Stimulated activated CD4-positive, alpha-beta T cell treated with anti-CD3 and anti-CD28 coated beads, Interleukin-15, amount 100 ng/mL, for 48 hours (primary cell): ENCODE results near the gene NTRK2.

Source experiments
- DNase-seq, 2 donors: peaks; one replicate each; pipeline ENCODE4 v3.0.0-alpha.2; 2020; ENCODE audit warnings: low read depth in 2 of 2

NTRK2 gene

GRCh38 chr9:84669288-84670137 is at the start of gene NTRK2:
Gene NTRK2 (plus strand): TSS chr9:84669729. CDS start chr9:84670749, 1,020 bp downstream.
- no peak for DNase-seq

GRCh38 chr9:84620338-84620737 is 49.2 kb upstream of the NTRK2 start:
- DNase-seq, result no peak

DNA sequence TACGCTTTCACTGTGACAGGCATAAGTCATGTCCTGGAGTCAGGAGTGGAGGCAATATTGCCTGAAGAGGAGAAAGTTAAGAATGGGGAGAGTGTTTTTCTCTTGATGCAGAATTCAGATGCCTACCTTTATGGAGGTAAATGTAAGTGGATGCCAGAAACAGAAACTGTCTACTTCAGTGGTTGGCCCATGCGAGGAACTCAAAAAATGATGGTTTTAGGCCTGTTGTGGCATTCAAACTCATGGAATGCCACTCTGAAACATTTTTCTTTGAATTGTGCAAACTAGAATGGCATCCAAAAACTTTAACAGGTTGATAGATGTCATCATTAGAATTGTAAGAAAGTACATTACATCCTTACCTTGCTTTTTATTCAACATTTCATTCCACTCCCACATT is 47.7 kb upstream of the NTRK2 start:
- no peak for DNase-seq

DNA sequence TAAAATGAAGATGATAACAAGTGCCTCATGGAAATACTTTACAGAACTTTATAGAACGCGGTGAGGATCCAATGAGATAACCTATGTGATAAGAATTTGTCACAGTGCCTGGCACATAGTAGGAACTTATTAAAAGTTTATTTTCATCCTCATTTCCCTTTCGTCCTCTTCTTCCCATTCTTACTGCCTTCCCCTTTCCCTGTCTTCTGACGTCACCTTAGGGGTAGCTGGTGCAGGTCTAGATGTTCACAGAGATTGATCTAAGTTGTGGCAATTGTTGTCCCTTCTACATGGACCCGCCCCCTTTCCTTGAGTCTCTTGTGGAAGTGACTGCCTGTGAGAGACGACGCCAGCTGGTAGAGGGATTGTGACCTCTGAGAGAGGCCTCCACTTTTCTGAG is 46.5 kb upstream of the NTRK2 start:
- no peak for DNase-seq

DNA sequence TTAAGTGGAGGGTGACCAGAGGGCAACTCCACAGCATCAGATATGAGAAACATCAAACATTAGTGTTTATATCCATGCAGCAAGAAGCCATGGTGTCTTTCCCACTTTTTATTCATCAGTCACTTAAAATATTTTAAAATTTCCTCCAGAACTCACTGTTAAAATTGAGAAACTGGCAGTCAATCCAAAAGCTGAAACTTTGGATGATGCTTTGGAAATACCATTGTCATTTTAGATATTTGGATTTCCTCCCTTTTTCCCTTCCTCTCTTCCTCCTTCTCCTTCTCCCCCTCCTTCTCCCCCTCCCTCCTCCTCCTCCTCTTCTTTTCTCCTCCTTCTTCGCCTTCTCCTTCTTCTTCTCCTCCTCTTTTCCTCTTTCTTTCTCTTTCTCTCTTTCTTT is 33.1 kb upstream of the NTRK2 start:
- no peak for DNase-seq

DNA sequence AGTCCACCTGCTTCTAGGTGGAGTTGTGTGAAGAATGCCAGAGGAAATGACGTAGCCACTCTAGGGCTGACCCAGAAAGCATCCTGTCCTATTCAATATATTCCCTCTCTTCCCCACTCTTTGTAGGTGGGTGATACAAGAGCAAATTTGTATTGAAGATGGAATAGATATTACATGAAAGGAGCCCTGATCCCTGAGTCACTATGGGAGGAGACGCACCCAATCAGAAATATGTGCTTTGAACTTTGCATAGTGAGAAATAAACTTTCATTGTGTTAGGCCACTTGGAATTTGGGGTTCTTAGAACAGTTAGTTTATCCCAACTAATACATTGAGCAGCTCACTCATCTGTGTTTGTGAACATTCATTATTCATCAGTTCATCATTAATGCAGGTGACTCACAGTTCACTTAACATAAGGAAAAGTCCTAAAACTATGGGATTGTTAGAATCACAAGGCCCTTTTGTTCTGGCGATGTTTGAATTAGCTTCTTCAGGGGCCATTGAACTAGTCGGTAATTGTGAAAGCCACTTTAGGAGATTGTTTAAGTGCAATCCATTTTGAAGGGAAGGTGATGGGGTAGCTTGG is 26.9 kb upstream of the NTRK2 start:
- no peak for DNase-seq

DNA sequence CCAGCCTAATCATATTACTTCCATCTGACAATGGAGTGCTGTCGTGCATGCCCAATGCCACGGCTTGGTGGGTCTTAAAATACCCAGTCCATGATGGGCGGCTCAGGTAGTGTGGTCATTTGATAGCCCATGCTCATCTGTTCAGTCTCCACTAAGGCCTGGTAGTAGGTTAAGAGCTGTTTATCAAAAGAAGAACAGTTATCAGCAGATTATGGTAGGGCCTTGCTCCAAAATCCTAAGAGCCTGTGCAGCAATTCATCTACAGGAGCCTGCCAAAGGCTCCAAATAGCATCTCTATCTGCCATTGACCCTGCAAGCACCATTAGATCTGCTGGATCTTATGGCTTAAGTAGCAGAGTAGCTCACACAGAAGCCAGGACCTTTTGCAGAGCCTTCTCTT is 21.8 kb upstream of the NTRK2 start:
- DNase-seq, result no peak

- no peak for DNase-seq
Measured at GRCh38 chr9:84652496-84653120, 16.9 kb upstream of the NTRK2 start.

DNA sequence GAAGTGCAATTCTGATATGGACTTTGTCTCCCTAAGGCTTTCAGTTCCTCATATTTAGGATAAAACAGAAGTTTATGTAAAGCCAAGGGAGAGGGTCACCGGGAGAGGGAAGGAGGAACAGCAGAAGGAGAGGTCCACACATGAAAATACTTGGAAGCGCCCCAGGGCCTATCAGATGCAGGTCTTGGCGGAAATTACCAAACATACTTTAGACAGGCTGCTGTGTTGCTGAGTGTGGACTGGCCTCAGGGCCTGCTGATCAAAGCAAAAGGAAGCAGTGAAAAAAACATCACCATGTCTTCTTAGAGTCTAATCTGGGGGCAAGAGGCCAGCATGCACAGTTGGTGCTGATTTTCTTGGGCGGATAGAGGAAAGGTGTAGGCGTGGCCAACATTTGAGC is 14.1 kb upstream of the NTRK2 start:
- no peak for DNase-seq

DNA sequence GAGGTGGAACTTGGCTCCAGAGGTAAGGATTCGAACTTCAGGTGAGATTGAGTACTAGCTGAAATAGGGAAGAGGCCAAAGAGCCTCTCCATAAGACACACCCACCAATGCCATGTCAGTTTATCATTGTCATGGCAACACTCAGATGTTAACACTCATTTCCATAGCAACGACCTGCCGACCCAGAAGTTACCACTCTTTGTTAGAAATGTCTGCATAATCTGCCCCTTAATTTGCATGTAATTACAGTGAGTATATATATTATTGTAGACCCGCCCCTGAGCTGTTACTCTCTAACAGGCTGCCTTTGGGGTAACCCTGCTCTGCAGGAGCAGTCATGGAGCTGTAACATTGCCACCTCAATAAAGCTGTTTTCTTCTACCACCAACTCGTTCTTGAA is 10.2 kb upstream of the NTRK2 start:
- no peak for DNase-seq

DNA sequence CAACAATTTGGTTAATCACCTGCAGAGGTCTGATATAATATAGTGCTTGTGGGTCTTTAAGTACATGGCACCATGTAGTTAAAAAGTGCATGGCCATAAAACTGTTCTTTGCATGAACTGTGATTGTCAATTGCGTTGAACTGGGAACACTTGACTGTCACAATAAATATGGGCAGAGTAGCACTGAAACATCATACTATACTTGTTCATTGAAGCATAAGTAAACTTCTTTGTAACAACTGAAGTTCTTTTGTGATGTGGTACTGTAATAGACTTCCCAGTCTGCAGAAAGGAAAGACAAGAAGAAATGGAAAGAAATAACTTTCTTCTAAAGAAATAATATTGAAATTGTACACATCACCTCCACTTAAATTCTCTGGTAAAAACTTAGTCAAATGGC is 9.8 kb upstream of the NTRK2 start:
- no peak for DNase-seq

GRCh38 chr9:84667571-84668195 is 1.8 kb upstream of the NTRK2 start:
- DNase-seq, result no peak

DNA sequence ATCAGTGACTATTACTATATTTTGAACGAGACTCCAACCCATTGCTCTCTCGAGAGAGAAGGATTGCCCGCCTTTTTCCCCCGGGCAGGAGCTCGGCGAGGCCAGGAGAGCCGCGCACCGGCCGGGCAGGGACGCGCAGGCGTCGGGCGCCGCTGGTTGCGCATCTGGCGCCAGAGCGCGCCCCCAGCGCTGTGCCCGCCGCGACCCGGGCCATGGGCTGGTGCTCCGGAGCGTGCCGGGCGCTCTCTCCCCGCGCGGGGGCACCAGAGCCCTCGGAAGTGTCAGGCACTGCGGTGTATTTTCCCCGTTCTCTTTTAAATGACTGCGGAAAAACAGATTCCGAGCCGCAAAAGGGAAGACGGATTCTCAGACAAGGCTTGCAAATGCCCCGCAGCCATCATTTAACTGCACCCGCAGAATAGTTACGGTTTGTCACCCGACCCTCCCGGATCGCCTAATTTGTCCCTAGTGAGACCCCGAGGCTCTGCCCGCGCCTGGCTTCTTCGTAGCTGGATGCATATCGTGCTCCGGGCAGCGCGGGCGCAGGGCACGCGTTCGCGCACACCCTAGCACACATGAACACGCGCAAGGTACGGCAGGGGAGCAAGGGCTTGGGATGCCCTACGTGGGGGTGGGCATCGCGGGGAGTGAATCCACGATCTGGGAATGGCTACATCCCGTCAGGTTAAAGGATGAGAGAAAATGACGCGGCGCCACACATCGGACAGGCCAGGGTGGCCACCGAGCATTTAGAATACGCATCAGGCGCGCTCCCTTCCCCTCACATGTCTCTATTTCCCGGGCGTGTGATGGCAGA is 1.1 kb upstream of the NTRK2 start:
- peak in 1 of 2 donors; percentile 31 for DNase-seq

- DNase-seq, result no peak
Measured at GRCh38 chr9:84669013-84669287, 579 bp upstream of the NTRK2 start.

- DNase-seq, result no peak
Measured at GRCh38 chr9:84670138-84671041, 861 bp downstream of the NTRK2 start.

GRCh38 chr9:84671586-84672521 is 2.3 kb downstream of the NTRK2 start:
- DNase-seq, result no peak

- no peak for DNase-seq
Measured at GRCh38 chr9:84673806-84674205, 4.3 kb downstream of the NTRK2 start.

DNA sequence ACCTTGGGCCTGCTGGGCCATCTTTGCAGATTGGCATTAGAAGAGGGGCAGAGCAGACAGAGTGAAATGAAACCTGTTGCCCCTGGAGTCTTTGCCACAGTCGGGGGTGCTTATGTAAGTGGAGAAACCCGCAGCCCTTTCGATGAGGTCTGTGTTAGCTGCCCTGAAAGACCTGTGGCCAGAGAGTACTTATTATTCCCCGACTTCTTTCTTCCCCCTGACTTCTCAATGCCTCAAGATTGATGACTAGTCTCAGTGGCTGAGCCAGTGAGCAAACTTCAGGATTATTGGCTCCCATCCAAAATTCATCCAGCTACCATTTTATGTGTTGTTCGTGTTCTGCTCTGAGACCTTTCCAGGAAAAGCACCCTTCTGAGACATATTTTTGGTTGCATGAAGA is 7.6 kb downstream of the NTRK2 start:
- no peak for DNase-seq

DNA sequence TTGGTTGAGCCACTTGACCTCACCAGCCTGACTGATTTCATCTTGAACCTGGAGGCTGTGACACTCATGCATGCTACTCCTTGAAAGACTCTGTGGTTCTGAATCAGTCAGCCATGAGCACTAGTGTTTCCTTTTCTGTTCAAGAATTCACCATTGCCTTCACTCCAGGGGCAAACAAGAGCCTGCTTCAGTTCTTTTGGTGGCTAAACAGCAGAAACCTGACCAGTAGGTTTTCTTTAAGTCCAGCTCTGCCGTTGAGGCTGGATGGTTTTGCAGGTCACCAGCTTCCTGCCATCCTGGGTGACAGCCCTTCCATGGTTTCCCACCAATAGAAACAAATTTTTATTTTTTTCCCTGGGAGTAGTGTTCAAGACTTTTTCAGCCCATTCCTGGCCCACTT is 10.0 kb downstream of the NTRK2 start:
- DNase-seq, result no peak
